ENCODE results near the gene IGF2. TPM values are rescaled to one million over a fixed set of nuclear protein-coding genes. Genes with fewer than 3 reads are reported as not detected.

IGF2 gene
- total RNA-seq, 4 donors from 2014 or later = 0.76 to 35.3 (median 2.8) TPM

DNA sequence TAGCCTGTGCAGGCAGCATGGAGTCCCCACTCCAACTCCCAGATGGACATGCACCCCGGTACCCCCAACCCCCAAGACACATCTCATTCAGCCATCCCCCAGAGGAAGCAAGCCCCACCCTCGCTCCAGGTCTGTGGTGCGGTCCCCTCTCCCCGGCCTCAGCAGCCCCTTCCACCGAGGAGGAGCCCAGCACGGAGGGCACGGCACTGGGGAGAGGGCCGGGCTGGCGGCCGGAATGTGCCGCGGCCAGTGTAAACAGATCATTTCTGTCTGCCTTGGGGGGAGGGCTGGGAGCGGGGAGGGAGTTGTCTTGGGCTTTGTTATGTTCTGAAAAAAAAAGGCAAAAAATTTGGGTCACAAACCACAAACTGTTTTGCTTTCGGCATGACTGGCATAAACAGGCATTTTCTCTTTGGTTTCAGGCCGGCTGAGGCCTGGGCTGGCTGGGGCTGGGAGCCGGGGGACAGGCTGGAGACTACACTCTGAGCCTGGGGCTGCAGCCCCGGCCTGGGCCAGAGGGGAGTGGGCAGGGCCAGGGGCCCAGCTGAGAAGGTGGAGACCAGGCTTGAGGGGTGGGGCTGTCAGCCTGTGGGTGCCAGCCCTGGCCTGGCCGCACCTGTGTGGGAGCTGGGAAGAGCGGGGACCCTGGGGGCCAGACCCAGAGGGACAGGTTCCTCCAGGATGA, 16.8 kb downstream of the IGF2 start:
- no peak for DNase-seq
- intact Hi-C loops (cut with DNase I) = no loop called here
- Histone ChIP-seq H3K27ac (no peak overlapping the region), H3K9me3 (peaks cover 0 to under 1% (median 0%) of the 10 kb centered on the region in 3 donors), H3K27me3 (peaks cover 0 to 64% (median 4%) of the 10 kb centered on the region in 4 donors), H3K36me3 (no peaks in the 10 kb centered on the region), H3K4me3 (no peak overlapping the region), H3K4me1 (peaks cover 0 to 8% (median 0%) of the 10 kb centered on the region in 3 donors)
- 19 to 42% methylated on average over 2 to 4 of the region's 19 CpGs for WGBS, 2 donors
- TF ChIP-seq POLR2A (IDR thresholded peaks at IDR 0.05) = no peak

- TF ChIP-seq, protein P1, sequence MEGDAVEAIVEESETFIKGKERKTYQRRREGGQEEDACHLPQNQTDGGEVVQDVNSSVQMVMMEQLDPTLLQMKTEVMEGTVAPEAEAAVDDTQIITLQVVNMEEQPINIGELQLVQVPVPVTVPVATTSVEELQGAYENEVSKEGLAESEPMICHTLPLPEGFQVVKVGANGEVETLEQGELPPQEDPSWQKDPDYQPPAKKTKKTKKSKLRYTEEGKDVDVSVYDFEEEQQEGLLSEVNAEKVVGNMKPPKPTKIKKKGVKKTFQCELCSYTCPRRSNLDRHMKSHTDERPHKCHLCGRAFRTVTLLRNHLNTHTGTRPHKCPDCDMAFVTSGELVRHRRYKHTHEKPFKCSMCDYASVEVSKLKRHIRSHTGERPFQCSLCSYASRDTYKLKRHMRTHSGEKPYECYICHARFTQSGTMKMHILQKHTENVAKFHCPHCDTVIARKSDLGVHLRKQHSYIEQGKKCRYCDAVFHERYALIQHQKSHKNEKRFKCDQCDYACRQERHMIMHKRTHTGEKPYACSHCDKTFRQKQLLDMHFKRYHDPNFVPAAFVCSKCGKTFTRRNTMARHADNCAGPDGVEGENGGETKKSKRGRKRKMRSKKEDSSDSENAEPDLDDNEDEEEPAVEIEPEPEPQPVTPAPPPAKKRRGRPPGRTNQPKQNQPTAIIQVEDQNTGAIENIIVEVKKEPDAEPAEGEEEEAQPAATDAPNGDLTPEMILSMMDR (IDR thresholded peaks at IDR 0.05) = no peak
- no peak for TF ChIP-seq POLR2A (IDR thresholded peaks at IDR 0.05)
- Histone ChIP-seq H3K27me3 (peaks cover 0 to 66% (median 4%) of the 10 kb centered on the region in 4 donors), H3K9me3 (peaks cover 0 to 9% (median 8%) of the 10 kb centered on the region in 3 donors), H3K27ac (no peak overlapping the region), H3K4me3 (no peak overlapping the region), H3K36me3 (no peaks in the 10 kb centered on the region), H3K4me1 (peaks cover 0 to 8% (median 0%) of the 10 kb centered on the region in 3 donors)
- WGBS, 2 donors = 62 to 67% methylated on average over 8 to 12 of the region's 21 CpGs
- no peak for DNase-seq
- intact Hi-C loops (cut with DNase I) = no loop called here
Observed at GRCh38 chr11:2121227-2122130, 17.7 kb downstream of the IGF2 start.

GRCh38 chr11:2120359-2121100, 18.7 kb downstream of the IGF2 start:
- 40 to 56% methylated on average over 2 to 7 of the region's 23 CpGs for WGBS, 2 donors
- Histone ChIP-seq H3K9me3 (peaks cover 0 to 17% (median 8%) of the 10 kb centered on the region in 3 donors), H3K27me3 (peaks cover 0 to 70% (median 4%) of the 10 kb centered on the region in 4 donors), H3K4me3 (no peak overlapping the region), H3K27ac (no peak overlapping the region), H3K36me3 (no peaks in the 10 kb centered on the region), H3K4me1 (peaks cover 0 to 8% (median 0%) of the 10 kb centered on the region in 3 donors)
- TF ChIP-seq, protein P1 (IDR thresholded peaks at IDR 0.05) = no peak
- no peak for TF ChIP-seq POLR2A (IDR thresholded peaks at IDR 0.05)
- intact Hi-C loops (cut with DNase I) = no loop called here
- no peak for DNase-seq

- TF ChIP-seq POLR2A (IDR thresholded peaks at IDR 0.05) = no peak
- TF ChIP-seq, protein P1 (IDR thresholded peaks at IDR 0.05) = no peak
- DNase-seq = no peak
- Histone ChIP-seq H3K4me3 (no peak overlapping the region), H3K4me1 (peaks cover 0 to 8% (median 0%) of the 10 kb centered on the region in 3 donors), H3K36me3 (no peaks in the 10 kb centered on the region), H3K9me3 (peaks cover 0 to 17% (median 8%) of the 10 kb centered on the region in 3 donors), H3K27ac (no peak overlapping the region), H3K27me3 (peaks cover 0 to 60% (median 4%) of the 10 kb centered on the region in 4 donors)
- 39 to 58% methylated on average over 4 of the region's 4 CpGs for WGBS, 2 donors
- intact Hi-C loops (cut with DNase I) = no loop called here
Observed at GRCh38 chr11:2118677-2119076, 20.5 kb downstream of the IGF2 start.

- no peaks in the 10 kb centered on the region for H3K36me3 ChIP-seq
- H3K9me3 ChIP-seq = peaks cover 0 to 17% (median 8%) of the 10 kb centered on the region in 3 donors
- TF ChIP-seq POLR2A (IDR thresholded peaks at IDR 0.05) = no peak
- TF ChIP-seq, protein P1 (IDR thresholded peaks at IDR 0.05) = no peak
- H3K27me3 ChIP-seq = peaks cover 0 to 46% (median 0%) of the 10 kb centered on the region in 4 donors
- no peak for DNase-seq
- intact Hi-C loops (cut with DNase I) = no loop called here
- no peak overlapping the region for H3K27ac ChIP-seq
- 82 to 100% methylated on average over 1 of the region's 1 CpG for WGBS, 2 donors
- H3K4me1 ChIP-seq = no peaks in the 10 kb centered on the region
- no peak overlapping the region for H3K4me3 ChIP-seq
Observed at GRCh38 chr11:2116680-2117079, 22.5 kb downstream of the IGF2 start.

All from esophagus squamous epithelium (tissue), 5 donors.